ENCODE results near the gene ETV5.

ETV5 gene

DNA sequence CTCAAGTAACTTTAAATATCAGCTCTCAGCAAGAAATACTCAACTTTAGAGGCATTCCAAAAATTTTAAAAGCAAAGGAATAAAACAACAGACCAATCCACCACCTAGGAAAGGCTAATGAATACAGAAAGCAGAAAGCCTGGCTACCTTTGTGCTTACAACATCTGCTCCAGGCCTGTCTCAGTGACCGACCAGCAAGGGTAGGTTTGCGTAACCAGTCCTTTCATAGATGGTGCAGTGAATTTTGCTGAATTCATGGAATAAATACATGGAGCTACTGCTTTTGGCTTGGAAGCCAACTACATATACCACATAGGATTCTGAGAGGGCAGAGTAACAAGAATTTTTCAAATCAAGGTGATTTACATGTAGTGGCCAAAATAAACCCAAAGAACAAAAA is 27.2 kb downstream of the ETV5 start:
- no peak for TF ChIP-seq ZFX (IDR thresholded peaks at IDR 0.05; ENCODE audit: borderline replicate concordance)
- TF ChIP-seq, protein P1, sequence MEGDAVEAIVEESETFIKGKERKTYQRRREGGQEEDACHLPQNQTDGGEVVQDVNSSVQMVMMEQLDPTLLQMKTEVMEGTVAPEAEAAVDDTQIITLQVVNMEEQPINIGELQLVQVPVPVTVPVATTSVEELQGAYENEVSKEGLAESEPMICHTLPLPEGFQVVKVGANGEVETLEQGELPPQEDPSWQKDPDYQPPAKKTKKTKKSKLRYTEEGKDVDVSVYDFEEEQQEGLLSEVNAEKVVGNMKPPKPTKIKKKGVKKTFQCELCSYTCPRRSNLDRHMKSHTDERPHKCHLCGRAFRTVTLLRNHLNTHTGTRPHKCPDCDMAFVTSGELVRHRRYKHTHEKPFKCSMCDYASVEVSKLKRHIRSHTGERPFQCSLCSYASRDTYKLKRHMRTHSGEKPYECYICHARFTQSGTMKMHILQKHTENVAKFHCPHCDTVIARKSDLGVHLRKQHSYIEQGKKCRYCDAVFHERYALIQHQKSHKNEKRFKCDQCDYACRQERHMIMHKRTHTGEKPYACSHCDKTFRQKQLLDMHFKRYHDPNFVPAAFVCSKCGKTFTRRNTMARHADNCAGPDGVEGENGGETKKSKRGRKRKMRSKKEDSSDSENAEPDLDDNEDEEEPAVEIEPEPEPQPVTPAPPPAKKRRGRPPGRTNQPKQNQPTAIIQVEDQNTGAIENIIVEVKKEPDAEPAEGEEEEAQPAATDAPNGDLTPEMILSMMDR (IDR thresholded peaks at IDR 0.05): no peak
- no peak overlapping the region for H3K27ac ChIP-seq

DNA sequence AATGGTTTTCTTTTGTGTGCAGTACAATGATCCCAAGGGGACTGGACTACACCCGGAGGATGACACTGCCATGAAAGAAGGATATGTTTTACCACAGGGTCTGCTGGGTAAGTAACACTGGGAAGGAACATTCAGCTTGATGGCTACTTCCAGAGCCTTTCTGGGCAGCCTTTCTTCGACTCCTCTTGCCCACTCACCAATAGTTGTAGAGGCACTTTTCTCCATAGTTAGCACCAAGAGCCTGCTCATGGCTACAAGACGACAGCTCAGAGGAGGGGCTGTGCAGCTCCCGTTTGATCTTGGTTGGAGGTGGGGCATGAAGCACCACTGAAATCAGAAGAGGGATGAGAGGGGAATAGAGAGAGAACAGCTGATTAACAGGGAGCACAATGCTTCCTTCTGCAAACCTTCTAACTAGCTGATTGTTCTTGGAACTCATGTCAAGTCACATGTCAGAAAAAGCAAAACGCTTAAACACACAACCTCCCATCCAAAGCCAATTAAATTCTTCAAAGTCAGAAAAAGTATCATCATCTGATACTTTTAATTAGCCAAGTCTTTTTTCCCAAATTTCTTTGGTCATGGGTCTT is 27.9 kb downstream of the ETV5 start:
- TF ChIP-seq, protein P1 (IDR thresholded peaks at IDR 0.05): no peak
- no peak for TF ChIP-seq ZFX (IDR thresholded peaks at IDR 0.05; ENCODE audit: borderline replicate concordance)

DNA sequence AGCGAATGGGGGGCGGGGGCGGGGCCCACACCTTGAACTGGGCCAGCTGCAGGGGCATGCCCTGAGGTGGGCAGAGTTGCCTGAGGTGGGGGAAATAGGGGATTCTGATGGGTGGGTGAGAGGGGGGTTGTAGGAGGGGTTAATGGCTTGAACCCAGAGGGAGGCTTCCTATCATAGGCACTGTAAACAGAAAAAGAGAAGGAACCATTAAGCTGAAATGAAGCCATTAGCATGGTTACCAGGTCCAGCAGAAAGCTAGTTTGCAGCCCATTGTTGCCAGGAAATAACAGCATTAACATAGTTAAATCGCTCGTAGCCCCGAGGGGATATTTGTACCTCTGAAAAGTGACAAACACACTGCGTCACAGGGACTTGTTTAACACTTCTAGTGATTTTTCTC is 29.0 kb downstream of the ETV5 start:
- TF ChIP-seq, protein P1 (IDR thresholded peaks at IDR 0.05): no peak
- no peak for TF ChIP-seq ZFX (IDR thresholded peaks at IDR 0.05; ENCODE audit: borderline replicate concordance)
- H3K27ac ChIP-seq: no peak overlapping the region

More for the DNA sequence above, 27.9 kb downstream of the ETV5 start:
- H3K27ac ChIP-seq: no peak overlapping the region

DNA sequence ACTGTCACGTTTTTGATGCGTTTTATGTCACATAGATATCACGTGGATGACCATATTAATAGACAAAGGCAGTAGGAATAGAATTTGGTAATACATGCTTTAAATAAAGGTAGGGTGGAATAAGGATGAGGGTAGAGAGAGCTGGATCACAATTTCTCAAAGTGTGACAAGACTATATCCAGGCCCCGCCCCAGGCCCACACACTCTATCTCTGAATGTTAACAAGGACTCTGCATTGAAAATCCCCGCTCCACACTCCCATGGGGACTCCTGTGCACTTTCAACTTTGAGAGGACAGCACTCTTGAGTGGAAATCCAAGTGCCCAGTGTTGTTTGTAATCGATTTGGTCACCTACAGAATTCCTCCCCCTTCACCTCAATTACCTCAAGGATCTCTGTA is 31.4 kb downstream of the ETV5 start:
- no peak for TF ChIP-seq ZFX (IDR thresholded peaks at IDR 0.05; ENCODE audit: borderline replicate concordance)
- TF ChIP-seq, protein P1 (IDR thresholded peaks at IDR 0.05): no peak
- H3K27ac ChIP-seq: no peak overlapping the region

DNA sequence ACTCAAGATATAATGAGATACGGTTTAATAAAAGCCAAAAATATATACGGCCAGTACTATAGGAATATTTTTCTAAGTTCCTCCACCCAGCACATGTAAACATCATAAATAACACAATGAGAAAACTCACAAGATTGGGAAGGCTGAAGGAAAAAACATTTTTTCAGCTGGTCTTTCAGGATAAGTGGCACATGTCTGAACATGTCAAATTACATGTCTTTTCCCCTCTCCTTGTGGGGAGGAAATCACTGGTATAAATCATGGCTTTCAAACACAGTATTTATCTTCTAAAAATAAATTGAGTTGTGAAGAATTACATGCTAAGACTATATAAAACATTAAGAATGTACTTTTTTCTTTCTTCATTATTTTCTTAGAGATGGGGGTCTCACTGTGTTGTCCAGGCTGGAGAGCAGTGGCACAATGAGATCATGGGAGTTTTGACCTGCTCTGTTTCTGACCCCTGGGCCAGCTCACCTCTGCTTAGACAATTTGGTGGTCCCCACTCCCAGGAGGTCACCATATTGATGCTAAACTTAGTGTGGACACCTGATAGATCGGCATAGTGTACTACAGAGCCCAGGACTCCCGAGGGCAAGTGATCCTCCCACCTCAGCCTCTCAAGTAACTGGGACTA is 32.8 kb downstream of the ETV5 start:
- no peak overlapping the region for H3K27ac ChIP-seq
- TF ChIP-seq, protein P1 (IDR thresholded peaks at IDR 0.05): no peak
- TF ChIP-seq ZFX (IDR thresholded peaks at IDR 0.05; ENCODE audit: borderline replicate concordance): no peak

DNA sequence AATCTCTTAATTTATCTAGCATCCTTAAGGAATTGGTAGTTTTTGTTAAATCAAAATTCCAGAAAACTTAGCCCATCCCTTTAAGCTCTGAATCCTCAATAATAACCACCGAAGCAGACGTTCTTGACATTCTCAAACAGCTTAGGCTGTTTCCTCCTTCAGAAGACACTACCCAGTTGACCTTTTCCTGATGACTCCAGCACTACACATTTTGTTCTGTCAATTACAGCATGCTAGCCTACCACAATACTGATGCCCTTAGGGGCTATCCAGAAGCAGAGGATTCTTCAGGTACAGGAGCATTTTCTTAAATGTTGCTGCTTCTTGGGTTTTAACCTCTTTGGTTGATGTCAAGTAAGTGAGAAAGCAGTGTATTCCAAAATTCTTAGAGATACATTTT is 33.4 kb downstream of the ETV5 start:
- H3K27ac ChIP-seq: no peak overlapping the region
- no peak for TF ChIP-seq ZFX (IDR thresholded peaks at IDR 0.05; ENCODE audit: borderline replicate concordance)
- TF ChIP-seq, protein P1 (IDR thresholded peaks at IDR 0.05): no peak

- TF ChIP-seq, protein P1 (IDR thresholded peaks at IDR 0.05): no peak
- TF ChIP-seq ZFX (IDR thresholded peaks at IDR 0.05; ENCODE audit: borderline replicate concordance): no peak
- H3K27ac ChIP-seq: no peak overlapping the region
Observed at GRCh38 chr3:186073641-186074040, 35.2 kb downstream of the ETV5 start.

All from 22Rv1 (cell line).